ENCODE results near the gene ENPP4.
"Not testable (repeated sequence)": the region's sequence is repeated elsewhere in the genome, so short reads cannot be mapped to it uniquely, and the experiment has no call there.

Gene ENPP4

DNA sequence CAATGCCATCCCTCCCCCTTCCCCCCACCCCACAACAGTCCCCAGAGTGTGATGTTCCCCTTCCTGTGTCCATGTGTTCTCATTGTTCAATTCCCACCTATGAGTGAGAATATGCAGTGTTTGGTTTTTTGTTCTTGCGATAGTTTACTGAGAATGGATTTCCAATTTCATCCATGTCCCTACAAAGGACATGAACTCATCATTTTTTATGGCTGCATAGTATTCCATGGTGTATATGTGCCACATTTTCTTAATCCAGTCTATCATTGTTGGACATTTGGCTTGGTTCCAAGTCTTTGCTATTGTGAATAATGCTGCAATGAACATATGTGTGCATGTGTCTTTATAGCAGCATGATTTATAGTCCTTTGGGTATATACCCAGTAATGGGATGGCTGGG lies 1.5 kb downstream of the ENPP4 start:
- not testable (repeated sequence) for DNase-seq (ENCODE audit: low spot score)

DNA sequence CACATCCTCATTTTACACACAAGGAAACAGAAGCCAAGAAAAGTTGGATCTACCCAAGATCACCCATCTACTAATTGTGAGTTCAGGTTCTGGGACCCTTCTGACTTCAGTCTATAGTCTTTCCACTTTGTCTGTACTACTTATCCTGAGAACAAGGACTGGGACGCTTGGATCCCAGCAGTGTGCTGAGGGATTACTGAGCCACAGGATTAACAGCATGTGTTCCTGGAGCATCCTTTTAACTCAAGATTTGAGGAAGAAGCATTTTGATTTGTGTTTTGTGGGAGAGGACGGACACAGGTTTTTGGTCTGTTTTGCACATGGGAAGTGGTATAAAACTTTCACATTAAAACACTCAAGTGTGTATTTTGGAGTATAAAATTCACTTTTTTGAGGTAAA lies 4.4 kb downstream of the ENPP4 start:
- no peak for DNase-seq (ENCODE audit: low spot score)

DNA sequence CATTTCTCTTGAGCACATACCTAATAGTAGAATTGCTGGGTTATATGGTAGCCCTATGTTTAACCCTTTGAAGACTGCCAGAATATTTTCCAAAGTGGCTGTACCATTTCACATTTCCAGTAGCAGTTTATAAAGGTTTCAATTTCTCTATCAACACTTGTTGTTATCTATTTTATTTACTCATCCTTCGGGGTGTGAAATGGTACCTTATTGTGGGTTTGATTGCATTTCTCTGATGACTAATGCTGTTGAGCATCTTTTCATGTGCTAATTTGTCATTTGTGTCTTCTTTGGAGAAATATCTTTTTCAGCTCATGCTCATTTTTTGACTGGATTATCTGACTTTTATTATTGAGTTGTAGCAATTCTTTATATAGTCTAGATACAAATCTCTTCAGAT lies 5.4 kb downstream of the ENPP4 start:
- DNase-seq (ENCODE audit: low spot score): no peak

DNA sequence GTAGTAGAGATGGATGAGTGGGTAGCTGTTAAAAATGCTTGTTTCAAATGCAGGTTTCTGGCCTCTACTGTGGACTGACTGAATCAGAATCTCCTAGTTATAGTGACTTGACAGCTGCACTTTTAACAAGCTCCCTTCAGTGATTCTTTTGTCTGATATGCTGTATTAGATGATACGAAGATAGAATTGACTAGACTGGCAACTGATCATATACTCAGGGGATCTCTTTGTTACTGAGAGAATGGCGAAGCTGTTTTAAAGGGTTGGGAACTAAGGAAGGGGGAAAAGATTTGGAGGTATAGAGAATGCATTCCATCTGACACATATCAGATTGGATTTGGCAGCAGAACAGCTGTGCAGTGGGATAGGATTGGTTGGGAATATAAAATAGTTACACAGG lies 7.0 kb downstream of the ENPP4 start:
- no peak for DNase-seq (ENCODE audit: low spot score)

DNA sequence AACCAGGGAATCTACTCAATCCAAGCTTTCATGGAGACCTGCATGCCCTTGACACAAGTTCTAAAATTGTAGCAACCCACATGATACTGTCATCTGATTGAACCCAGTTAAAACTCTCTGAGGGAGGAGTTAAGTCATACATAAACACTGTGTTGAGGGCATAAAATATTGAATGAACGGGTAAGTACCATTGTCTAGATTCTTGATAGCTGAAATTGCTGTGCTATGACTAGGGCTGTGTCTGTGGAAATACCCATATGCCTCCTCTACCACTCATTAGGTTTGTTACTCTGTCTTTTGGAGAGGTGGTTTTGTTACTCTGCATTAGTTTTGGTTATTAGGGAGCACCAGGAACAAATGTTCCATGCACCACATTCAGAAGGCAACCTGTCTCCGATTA lies 7.6 kb downstream of the ENPP4 start:
- DNase-seq (ENCODE audit: low spot score): peak; percentile 8

DNA sequence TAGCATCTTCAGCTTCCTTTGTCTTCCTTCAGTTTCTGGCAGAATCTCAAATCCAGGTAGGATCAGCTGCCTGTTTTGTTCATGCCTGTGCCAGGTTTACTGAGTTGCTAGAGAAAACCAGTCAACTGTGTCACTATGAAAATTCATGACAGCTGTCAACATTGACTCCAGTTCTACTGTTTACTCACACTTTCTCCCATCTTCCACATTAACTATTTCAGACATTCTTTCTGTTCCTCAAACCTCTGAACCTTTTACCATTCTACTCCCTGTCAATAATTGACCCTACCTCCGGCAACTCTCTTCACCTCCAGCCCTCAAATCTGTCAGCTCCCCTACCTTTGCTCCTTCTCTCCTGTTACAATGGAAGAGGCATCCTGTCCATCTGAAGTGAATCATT lies 8.5 kb downstream of the ENPP4 start:
- peak; percentile 60 for DNase-seq (ENCODE audit: low spot score)

DNA sequence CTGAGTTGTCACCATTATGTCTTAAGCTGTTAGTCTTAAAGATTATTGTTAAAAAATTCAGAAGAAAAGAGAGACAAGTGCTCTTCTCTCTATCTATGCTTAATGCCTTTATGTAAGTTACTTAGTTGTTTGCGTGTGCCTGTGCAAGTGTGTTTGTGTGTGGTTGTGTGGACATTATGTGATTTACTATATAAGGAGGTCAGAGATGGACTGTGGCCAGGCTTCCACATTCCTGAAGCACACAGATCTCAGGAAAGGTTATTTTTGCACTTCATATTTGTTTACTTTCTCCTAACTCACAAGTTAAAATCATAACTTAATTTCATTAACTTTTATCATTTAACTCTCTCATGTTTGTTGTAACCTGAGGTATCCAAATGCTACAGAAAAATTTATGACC lies 14.5 kb downstream of the ENPP4 start:
- no peak for DNase-seq (ENCODE audit: low spot score)

DNA sequence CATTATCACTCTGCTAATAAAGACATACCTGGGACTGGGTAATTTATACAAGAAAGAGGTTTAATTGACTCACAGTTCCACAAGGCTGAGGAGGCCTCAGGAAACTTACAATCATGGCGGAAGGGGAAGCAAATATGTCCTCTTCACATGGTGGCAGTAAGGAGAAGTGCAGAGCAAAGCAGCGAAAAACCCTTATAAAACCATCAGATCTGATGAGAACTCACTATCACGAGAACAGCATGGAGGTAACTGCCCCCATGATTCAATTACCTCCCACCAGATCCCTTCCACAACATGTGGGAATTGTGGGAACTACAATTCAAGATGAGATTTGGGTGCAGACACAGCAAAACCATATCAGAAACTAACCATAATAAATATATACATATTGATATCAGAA lies 19.3 kb downstream of the ENPP4 start:
- DNase-seq (ENCODE audit: low spot score): not testable (repeated sequence)

DNA sequence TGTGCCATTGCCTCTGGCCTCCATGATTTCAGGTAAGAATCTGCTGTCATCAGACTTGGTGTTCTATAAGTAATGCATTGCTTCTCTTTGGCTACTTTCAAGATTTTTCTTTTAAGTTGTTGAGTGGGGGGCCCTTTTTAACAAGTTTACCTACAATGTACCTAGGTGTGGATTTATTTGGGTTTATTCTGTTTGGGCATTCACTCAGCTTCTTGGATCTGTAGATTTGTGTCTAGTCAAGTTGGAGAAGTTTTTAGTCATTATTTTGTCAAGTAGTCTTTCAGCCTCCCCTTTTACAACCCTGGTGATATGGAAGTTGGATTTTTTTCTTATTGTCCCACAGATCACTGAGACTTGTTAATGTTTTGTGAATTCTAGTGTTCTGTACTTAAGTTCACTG lies 26.9 kb downstream of the ENPP4 start:
- DNase-seq (ENCODE audit: low spot score): no peak

DNA sequence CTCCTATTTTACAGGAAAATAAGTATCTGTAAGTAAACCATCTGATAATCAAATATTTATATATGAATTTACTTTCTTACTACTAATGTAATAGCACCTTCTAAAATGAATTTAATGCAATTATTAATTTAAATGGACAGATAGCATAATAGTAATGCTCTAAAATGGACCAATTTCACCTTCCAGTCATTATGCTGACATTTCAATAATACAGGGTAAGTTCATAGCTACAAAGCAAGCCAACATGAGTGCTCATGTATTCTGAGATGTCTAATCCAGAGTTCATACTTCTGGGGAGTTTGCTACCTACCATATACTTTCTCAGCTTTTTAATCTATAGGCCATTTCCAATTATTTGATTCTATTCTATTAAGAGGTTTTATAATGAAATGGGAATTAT lies 29.4 kb downstream of the ENPP4 start:
- DNase-seq (ENCODE audit: low spot score): no peak

DNA sequence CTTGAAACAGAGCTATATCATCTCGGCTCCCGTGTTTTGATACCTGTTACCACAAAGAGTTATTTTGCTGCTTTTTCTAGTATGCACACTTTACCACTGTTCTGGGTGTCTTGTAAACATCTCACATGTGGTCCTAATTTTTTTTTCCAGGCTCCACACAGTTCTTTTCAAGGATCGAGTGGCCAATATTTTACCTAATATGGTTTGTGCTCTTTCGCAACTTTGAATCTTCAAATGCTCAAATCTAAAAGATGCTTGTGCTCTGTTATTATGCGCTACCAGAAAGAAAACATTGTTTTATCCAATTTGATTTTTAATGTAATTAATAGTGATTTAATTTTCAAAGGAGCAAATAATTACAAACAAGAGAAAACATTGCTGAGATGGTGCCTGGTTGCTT lies 30.3 kb downstream of the ENPP4 start:
- no peak for DNase-seq (ENCODE audit: low spot score)

DNA sequence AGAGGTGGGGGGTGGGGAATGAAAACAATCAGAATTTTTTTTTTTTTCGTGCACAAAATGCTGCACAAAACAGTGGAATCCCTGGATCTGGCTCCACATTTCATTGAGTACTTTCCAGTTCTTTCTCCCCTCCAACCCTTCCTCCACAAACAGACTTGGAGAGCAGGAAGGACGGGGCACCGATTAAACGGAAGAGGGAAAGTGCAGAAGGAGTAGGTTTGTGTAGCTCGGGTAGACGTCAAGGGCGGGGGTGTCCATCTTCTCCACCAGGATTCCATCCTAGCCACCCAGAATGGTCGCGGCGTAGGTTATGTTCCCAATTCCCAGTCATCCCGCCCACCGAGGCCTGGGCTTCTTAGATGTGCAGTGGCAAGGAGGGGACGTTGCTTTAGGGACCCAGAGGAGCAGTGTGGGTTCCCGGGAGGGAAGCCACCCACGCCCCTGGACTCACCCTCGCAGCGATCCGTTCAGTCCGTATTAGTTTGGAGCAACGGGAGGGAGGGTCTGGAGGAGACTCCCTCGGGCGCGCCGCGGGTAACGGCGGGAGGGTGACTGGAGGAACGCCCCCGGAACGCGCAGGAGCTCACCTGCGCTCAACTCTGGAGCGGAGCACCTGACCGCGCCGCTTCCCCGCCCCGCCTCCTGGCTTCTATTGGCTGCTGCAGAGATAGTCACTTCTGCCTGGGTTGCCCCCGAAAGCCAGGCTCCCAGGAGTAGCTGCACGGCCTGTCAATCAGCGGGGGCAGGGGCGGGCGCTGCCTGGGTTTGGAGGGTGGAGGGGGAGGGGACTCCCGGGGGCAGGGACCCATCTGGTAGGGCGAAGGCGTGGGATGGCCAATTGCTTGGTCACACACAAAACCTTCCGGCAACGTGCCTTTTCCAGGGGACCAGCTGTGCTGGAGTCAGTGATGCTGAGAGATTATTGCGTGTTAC lies 40.8 kb downstream of the ENPP4 start, which contains the start of gene ENPP5:
ENPP5 (minus strand) TSS at position 624 of the 933 bp plus-strand sequence. CDS start 2,718 bp downstream, outside the sequence.
- peak; percentile 91 for DNase-seq (ENCODE audit: low spot score)

DNA sequence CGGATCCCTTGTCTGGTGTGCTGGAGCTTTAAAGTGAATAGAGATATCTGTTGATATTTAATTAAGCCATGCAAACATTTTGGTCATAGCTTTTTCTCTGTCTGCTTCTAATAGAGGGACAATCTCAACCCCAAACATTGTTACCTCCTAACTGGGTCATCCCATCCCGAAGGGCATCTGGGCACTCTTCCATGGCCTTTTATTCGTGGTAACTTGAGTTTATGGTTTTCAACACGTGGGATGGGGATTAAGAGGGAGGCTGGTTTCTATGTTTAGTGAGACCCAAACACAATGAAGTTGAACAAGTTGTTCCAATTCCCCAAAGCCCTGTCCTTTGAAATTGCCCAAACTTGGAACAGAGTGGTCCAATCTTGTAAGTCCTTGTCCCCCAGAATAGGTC lies 42.4 kb downstream of the ENPP4 start:
- no peak for DNase-seq (ENCODE audit: low spot score)

DNA sequence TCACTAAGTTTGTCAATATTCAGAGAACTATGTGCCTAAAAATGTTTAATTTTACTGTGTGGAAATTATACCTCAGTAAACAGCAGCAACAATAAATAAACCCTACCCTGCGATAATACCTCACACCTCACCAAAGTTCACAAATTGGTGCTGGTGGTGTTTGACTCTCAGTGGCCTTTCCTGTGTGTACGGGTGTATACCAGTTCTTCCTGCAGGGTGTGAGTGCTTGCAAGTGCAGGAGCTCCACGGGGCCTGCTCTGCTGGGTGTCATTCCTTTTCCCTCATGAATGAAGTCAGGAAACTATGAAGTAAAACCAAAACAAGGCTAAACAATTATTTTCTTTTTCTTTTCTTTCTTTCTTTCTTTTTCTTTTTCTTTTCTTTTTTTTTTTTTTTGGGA lies 45.1 kb downstream of the ENPP4 start:
- DNase-seq (ENCODE audit: low spot score): no peak

DNA sequence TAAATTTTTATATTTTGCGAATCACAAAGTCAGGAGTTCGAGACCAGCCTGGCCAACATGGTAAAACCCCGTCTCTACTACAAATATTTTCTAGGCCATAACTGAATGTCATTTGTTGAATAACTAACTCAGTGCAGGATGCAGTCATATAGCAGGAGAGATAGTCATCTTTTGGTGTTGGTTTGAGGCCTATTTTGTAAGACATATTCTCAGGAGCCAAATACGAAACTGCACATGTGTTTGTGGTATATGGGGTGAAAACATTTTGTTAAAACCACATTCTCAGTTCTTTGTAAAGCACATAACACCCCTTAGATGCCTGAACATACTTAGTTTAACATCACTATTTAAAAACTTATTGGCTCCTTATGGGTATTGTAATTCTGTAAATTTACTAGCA lies 45.7 kb downstream of the ENPP4 start:
- no peak for DNase-seq (ENCODE audit: low spot score)

DNA sequence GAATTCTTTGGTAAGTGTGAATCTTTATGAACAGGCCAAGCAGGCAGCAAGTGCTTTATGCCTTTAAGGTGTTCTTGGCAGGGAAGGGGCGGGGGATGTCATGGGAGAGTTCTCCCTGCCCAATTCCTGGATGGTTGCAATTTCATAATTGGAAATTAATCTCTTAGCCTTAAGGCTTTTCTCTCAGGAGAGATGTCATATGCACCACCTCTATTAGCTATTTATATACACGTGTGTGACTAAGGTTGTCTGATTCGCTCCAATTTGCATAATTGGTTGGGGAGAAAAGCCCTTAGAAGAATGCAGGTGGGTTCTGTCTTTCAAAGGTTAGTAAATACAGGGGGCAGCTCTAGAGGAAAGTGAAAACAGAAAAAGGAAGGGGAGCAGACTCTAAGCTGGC lies 46.2 kb downstream of the ENPP4 start:
- DNase-seq (ENCODE audit: low spot score): no peak

DNA sequence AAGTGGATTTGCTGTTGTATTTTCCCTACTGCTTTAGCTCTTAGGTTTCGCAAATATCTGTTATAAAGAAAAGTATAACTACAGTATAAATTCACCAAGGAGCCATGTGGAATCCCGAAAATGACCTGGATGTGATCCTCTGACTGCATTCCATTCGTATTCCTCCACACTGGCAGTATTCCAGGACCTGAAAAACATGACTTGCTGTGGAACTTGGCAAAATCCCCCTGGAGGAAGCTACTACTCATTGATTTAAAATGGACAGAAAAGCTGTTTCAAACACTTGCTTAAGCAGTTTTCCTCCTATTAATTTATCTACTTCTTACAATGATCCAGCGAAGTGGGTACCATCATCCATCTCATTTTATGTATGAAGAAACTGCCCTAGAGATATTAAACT lies 54.3 kb downstream of the ENPP4 start:
- DNase-seq (ENCODE audit: low spot score): peak; percentile 88

DNA sequence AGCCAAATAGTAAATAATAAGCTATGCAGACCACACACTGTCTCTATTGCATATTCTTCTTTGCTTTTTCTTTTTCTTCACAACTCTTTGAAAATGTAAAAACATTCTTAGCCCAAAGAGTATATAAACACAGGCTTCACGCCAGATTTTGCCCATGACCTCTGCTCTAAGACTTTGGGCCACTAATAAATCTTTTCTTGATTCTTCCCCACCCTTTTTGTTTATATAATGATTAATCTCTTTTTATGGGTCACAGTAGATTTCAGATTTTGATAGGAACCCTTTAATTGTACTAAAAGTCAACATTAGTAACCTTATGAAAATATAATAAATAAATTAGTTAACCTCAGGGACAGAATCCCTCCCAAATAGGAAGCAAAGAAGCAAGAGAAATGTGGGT lies 56.8 kb downstream of the ENPP4 start:
- DNase-seq (ENCODE audit: low spot score): no peak

DNA sequence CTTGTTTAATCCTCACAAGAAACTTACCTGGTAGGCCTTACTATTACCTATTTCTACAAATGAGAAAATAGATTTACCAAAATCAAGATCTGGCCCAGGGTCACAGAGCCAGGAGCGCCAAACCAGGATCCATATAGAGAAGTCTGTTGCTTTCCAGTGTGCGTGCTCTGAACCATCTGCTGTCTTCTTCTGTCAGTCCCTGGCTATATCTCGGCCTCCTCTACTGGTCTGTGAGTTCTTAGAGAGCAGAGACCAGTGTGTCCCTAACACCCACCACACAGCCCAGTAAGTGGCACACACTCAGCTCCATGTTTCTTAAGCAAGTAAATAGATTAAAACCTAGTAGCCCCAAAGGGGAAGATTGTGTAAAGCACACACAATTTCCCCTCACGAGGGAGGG lies 59.9 kb downstream of the ENPP4 start:
- no peak for DNase-seq (ENCODE audit: low spot score)

DNA sequence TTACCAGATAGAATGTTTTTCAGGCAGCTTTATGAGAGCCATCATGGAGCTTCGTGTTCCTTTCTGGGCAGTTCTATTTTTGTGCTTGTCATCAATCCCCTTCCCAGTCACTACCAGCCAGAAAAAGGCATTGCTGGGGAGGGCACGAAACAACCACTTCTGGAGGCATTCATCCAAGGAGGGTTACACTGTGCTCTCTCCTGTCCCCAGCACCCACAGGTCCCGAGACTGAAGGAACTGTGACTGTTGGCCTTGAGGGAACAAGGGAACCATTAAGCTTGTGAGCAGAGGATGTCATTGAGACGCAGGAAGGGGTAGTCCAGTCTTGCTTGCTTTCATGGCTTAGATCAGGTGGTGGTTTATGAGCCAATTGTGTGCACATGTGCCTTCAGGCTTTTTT lies 61.1 kb downstream of the ENPP4 start:
- no peak for DNase-seq (ENCODE audit: low spot score)

DNA sequence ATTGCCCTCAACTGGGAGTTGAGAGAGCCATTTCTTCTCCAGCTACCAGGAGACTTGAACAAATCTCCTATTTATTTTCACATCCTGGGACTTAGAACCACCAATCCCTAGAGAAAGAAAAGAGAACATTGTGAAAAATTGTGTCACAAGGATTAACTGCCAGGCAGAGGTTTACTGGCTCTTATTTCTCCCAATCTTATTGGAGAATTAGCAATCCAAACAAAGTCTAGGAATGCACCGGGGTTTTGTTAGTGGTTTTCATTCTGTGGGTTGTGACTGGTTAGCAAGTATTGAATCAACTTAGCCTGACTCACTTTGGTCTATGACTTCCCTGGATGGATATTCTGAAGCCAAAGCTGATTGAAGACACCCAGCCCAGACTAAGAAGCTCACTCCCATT lies 62.2 kb downstream of the ENPP4 start:
- peak; percentile 87 for DNase-seq (ENCODE audit: low spot score)

Data from kidney tubule cell (primary cell).